HG02852 (cell line): ENCODE results near the gene MBTPS1.

Experiments
- ATAC-seq: cut with Tn5 transposase; IDR thresholded peaks from one replicate; pipeline ENCODE4 v1.9.1; 2021; ENCODE audit warnings: mild to moderate bottlenecking, moderate library complexity; ENCODE audit not compliant: unreplicated experiment

Gene MBTPS1

GRCh38 chr16:84040823-84041820 lies 75.6 kb downstream of the MBTPS1 start:
- no peak for ATAC-seq

- no peak for ATAC-seq
Observed at GRCh38 chr16:84040226-84040822, 76.4 kb downstream of the MBTPS1 start.

DNA sequence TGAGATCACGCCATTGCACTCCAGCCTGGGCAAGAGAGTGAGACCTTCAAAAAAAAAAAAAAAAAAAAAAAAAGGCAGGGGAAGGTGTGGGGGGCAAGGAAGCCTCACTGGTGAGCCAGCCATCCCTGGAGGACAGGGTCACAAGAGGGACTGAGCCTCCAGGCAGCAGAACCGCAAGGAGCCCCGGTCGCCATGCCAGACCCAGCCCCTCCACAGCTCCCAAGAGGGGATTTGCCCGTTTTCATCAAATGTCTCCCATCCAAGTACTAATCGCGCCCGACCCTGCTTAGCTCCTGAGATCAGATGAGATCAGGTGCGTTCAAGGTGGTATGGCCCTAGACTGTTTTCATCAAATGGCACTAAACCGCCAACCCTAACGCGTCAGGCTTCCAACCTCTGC lies 77.0 kb downstream of the MBTPS1 start:
- no peak for ATAC-seq

DNA sequence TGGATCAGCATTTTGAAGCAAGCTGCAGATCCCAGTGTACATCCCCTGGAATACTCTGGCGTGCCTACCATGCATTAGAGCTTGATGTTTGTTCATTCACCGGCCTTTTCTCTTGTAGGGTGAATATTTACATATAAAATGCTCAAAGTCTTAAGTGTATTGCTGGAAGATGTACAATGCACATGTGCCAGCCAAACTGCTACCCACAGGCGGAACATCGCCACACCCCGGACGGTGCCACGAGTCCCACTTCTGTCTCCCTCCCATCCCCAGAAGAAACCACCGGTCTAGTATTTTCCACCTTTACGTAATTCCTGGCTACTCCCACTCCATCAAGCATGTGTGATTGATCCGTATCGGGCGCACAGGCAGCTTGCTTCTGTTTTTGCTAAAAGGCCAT lies 78.3 kb downstream of the MBTPS1 start:
- ATAC-seq: no peak

DNA sequence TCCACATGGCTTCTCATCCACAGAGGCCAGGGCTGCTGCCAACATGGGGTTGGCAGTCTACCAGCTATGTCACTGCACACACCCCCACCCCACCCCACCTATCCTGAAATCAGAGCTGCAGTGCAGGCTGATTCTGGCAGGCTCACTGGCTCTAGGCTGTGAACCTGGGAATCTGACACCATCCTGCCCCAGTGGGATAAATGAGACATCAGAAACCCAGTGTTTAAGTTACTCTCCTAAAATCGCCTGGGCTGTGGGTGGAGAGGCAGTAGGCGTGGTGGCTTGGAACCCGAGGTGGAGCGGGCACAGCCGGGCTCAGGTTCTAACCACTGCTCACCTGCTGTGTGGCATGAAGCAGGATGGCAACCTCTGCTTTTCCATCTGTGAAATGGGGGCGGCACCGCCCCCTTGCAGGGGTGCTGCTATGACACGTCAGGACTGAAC lies 79.7 kb downstream of the MBTPS1 start:
- no peak for ATAC-seq

GRCh38 chr16:84036131-84036530 lies 80.6 kb downstream of the MBTPS1 start:
- ATAC-seq: no peak

GRCh38 chr16:84034516-84034915 lies 82.2 kb downstream of the MBTPS1 start:
- ATAC-seq: no peak

DNA sequence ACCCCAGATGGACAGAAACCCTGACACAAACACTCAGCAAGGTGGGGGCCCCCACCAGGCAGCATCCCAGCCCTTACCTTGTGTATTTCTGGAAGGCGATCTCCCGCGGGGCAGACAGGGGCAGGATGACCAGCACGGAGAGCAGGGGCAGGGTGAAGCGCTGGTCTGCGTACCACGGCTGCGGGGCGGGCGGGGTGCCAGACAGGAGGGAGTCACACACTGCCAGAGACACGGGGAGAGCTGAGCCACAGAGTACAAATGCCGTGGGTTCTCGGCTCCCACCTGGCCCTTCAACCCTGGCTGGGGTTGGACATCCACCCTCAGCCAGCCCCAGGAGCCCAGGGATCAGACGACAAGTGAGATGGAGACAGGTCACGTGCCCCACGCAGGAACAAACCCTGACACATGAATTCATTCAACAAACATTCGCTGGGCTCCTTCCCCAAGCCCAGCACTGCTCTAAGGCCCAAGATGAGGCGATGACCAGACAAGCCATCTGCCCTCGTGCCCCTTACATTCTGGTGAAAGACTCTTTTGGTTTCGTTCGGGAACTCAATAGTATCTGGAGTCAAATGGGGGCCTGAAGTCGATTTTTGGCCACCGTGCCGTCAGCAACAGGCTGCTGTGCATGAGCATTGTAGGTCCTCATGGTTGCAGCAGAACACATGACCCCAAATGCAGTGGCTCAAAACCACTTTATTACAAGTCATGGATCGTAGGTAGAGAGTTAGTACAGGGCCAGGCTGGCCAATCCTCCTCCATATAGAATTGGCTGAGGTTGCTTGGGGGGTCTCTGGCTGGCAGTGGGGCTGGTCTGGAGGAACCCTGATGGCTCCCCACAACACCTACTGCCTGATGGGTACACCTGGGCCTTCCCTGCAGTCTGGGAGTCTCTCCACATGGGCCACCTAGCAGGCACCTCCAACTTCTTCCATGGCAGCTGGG lies 83.2 kb downstream of the MBTPS1 start:
- no peak for ATAC-seq

- ATAC-seq: no peak
Observed at GRCh38 chr16:84032458-84033178, 84.1 kb downstream of the MBTPS1 start.

DNA sequence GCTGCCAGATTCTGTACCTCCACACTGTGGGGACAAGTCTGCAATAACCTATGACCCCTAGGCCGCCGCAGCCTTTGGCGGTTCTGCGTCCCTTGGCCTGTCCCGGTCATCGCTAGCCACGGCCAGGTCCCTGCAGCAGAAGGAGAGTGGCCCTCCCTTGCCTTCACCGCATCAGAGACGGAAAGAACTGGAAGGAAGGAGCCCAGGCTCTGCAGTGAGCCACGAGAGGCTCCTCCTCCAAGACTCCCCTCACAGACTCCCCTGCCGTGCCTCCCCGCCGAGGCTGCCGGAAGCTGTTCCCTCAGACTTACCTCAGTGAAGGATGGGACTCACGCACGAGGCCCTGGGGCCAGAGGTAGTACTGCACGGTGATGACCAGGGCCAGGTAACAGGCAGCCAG lies 85.2 kb downstream of the MBTPS1 start:
- ATAC-seq: no peak

DNA sequence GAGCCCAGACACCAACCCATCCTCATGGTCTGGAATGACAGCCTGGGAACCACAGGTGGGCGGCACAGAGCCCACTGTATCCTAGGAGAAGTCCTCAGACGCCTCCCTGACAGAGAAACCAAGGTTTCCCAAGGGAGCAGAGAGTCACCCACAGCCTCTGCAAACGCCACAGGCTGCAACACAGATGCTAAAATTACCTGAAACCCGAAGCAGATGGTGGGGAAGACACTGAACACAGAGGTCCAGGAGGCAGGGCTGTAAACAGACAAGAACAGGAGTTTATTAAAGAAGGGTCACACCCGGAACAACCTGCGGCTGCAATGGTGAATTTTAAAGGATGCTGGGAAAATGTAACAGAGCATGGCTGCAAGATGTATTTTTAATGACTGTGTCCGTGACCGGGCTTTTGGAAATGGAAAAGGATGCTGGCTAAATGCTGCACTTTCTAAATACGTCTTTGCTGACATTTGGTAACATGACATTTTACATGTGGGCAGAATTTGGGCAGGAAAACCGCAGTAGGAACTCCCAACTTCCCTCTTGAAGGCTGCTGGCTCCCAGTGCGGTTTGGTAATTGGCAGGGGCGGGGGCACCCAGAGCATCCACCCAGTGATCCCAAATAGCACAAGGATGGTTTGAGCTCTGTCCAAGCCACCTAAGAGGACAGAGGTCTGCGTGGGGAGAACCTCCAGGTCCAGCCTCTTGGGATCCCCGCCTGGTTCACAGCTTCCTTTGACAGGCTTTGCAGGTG lies 87.3 kb downstream of the MBTPS1 start:
- no peak for ATAC-seq

DNA sequence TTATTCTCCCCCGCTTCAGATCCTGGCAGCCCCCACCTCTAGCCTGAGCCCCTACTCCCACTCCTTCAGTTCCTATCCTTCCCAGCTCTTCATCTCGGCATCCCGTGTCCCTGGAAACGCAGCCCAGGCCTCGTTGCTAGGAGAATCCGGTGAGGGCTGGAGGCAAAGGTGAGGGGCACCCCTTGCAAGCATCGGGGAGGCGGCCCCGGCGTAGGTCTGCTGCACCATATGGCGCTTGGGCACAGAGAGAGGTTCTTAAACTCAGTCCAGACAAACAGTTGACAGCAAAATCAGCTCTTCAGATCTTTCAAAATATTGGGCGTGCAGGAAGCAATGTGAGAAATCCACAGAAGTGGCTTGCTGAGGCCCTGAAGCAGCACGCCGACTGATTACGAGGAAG lies 89.1 kb downstream of the MBTPS1 start:
- ATAC-seq: no peak

- no peak for ATAC-seq
Observed at GRCh38 chr16:84026606-84027005, 90.1 kb downstream of the MBTPS1 start.

DNA sequence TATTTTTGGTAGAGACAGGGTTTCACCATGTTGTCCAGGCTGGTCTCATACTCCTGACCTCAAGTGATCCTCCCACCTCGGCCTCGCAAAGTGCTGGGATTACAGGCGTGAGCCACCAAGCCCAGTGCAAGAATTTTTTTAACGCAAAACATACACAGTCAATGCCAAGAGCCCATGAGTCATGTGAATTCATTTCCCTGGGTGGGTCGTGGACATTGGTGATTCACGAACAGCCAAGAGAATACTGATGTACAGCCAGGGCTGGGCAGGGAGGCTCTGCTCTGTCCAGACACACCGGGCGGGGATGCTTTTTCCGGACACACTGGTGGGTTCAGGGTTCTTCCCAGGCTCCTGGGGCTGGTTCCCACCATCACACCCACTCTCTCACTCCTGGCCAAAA lies 91.9 kb downstream of the MBTPS1 start:
- ATAC-seq: no peak

DNA sequence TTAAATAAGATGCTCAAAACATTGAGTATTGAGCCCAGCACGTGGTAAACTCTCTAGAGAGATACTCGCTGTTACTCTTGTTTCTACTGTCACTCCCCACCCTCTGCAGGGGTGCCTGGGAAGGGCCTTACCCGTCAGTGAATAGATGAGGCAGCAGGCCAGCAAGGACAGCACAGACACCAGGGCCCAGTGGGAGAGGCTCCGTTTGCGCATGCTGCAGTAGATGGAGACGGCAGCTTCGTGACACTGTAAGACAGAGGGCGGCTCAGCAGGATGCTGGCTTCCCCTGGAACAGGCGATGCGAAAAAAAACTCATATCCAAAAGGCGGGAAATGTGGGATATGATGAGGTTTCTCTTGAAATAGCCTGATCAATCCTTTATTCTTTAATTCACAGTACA lies 94.1 kb downstream of the MBTPS1 start:
- no peak for ATAC-seq

DNA sequence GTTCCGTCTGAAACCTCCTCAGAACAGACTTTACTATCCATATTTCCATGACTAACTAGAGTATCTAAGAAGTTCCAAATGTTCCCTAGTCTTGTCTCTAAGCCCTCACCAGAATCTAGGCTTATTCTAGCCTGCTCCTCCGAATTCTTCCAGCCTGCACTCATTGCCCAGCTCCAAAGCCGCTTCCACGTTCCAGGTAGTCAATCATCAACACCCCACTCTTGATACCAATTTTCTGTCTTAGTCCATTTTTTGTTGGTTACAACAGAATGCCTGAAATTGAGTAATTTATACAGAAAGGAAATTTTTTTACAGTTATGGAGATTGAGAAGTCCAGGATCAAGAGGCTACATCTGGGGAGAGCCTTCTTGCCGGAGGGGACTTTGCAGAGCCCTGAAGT lies 95.3 kb downstream of the MBTPS1 start:
- ATAC-seq: no peak

GRCh38 chr16:84020353-84020752 lies 96.4 kb downstream of the MBTPS1 start:
- ATAC-seq: no peak

GRCh38 chr16:84018710-84019109 lies 98.0 kb downstream of the MBTPS1 start:
- ATAC-seq: no peak

DNA sequence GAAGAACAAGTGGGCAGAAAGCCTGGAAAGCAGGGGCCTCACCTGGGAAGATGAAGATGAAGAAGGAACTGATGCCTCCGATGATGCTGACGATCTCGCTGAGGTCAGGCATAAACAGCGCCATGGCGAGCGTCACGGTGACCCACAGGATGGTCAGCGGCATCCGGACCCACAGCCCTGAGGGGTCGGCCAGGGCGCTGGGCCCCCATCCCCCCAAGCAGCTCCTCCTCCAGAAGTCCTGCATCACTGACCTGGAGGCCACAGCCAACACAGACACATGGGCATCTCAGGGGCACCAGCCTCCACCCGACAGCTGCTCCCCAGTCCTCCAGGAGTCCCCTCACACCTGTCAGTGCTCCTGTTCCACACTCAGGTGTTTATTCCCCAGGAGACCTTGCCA lies 100.3 kb downstream of the MBTPS1 start:
- ATAC-seq: no peak

DNA sequence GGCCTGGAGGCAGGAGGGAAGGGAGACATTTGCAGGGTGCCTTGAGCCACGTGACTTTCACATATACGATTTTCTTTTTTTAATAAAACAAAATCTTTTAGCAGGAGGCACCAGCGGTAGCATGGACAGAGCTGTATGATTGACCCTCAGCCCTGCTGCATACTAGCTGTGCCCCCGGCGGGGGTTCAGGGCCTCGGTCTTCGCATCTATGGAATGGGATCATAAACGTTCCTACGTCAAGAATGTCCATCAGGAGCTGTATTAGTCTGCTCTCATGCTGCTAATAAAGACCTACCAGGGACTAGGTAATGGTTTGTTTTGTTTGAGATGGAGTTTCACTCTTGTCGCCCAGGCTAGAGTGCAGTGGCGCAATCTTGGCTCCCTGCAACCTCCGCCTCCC lies 101.3 kb downstream of the MBTPS1 start:
- ATAC-seq: no peak
